Activated naive CD8-positive, alpha-beta T cell treated with anti-CD3 and anti-CD28 coated beads, Interleukin-2, amount 50 U/mL, for 16 hours (primary cell): Measurements from ENCODE around the gene ATP2C2.
"Not testable (repeated sequence)": the region's sequence is repeated elsewhere in the genome, so short reads cannot be mapped to it uniquely, and the experiment has no call there.

ENCODE experiments used
- DNase-seq: peaks from one replicate; pipeline ENCODE4 v3.0.0-alpha.2; 2020; ENCODE audit warnings: low read depth, low spot score

Gene ATP2C2

GRCh38 chr16:84368308-84368996 lies at the start of gene ATP2C2:
TSS of gene ATP2C2 (plus strand) at chr16:84368538. CDS start at chr16:84368616, 78 bp downstream.
- DNase-seq: no peak

- no peak for DNase-seq
Measured at GRCh38 chr16:84319146-84319760, 49.1 kb upstream of the ATP2C2 start.

GRCh38 chr16:84320511-84320910 lies 47.8 kb upstream of the ATP2C2 start:
- no peak for DNase-seq

- no peak for DNase-seq
Measured at GRCh38 chr16:84321932-84322331, 46.4 kb upstream of the ATP2C2 start.

GRCh38 chr16:84322749-84323148 lies 45.6 kb upstream of the ATP2C2 start:
- DNase-seq: no peak

GRCh38 chr16:84323606-84324005 lies 44.7 kb upstream of the ATP2C2 start:
- no peak for DNase-seq

- DNase-seq: no peak
Measured at GRCh38 chr16:84324434-84325262, 43.7 kb upstream of the ATP2C2 start.

- no peak for DNase-seq
Measured at GRCh38 chr16:84326545-84326944, 41.8 kb upstream of the ATP2C2 start.

- DNase-seq: no peak
Measured at GRCh38 chr16:84327926-84328505, 40.3 kb upstream of the ATP2C2 start.

GRCh38 chr16:84329016-84329415 lies 39.3 kb upstream of the ATP2C2 start:
- no peak for DNase-seq

GRCh38 chr16:84329843-84330684 lies 38.3 kb upstream of the ATP2C2 start:
- DNase-seq: no peak

- no peak for DNase-seq
Measured at GRCh38 chr16:84330685-84331050, 37.7 kb upstream of the ATP2C2 start.

- DNase-seq: no peak
Measured at GRCh38 chr16:84331998-84332780, 36.1 kb upstream of the ATP2C2 start.

- no peak for DNase-seq
Measured at GRCh38 chr16:84332975-84333684, 35.2 kb upstream of the ATP2C2 start.

GRCh38 chr16:84334058-84334457 lies 34.3 kb upstream of the ATP2C2 start:
- no peak for DNase-seq

GRCh38 chr16:84334482-84334881 lies 33.9 kb upstream of the ATP2C2 start:
- DNase-seq: no peak

- not testable (repeated sequence) for DNase-seq
Measured at GRCh38 chr16:84337236-84337635, 31.1 kb upstream of the ATP2C2 start.

GRCh38 chr16:84339311-84339710 lies 29.0 kb upstream of the ATP2C2 start:
- no peak for DNase-seq

- no peak for DNase-seq
Measured at GRCh38 chr16:84339766-84340165, 28.6 kb upstream of the ATP2C2 start.
